ENCODE data around the gene NUBP2.

The NUBP2 gene

GRCh38 chr16:1828645-1829410 lies 46.1 kb downstream of the NUBP2 start:
- DNase-seq (ENCODE audit: low spot score): no peak

DNA sequence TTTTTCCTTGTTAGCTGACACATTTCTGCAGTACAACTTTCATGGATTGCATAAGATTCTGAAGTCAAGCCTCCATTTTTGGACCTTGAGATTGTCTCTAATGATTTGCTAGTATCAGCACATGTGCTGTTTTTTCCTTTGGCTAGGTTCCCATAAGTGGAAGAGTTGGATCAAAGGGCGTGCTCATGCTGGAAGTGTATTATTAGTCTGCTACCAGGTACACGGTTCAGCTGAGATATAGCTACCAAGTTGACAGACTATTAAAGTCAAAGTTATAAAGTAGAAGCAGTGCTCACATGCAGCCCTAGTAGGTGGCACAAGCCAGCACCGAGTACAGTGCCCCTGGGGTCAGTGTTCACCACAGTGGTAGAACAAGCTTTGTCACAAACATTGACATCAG lies 47.5 kb downstream of the NUBP2 start:
- DNase-seq (ENCODE audit: low spot score): no peak

DNA sequence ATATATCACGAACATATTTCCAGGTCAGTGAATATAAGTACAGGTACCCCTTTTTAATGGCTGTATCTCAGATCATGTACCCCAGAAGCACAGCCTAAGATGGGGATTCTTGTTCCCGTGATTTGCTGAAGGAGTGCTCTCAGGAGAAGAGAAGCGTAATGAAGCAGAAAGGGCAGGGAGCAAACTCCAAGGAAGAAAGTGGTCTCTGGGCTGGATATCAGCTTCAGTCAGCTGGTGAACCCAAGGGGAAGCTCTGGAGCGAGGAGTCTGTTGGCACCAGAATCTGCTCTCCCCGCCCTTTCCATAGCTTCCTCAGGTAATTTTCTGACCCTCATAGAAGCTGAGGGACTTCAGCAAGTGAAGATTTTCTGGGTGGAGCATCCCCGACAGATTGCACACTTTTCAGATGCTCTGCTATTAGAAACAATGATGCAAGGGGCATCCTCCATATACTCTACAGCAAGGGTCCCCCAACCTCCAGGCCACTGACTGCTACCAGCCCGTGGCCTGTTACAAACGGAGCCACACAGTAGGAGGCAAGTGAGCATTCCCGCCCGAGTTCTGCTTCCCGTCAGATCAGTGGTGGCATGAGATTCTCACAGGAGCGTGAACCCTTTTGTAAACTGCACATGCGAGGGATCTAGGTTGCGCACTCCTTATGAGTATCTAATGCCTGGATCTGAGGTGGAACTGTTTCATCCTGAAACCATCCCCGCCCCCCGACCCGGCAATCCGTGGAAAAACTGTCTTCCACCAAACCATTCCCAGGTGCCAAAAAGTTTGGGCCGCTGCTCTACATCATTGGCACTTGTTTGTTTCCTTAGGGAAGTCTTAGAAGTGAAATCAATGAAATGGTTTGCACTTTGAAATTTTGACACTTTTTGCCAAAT lies 48.7 kb downstream of the NUBP2 start:
- no peak for DNase-seq (ENCODE audit: low spot score)

GRCh38 chr16:1832838-1833454 lies 50.2 kb downstream of the NUBP2 start:
- no peak for DNase-seq (ENCODE audit: low spot score)

DNA sequence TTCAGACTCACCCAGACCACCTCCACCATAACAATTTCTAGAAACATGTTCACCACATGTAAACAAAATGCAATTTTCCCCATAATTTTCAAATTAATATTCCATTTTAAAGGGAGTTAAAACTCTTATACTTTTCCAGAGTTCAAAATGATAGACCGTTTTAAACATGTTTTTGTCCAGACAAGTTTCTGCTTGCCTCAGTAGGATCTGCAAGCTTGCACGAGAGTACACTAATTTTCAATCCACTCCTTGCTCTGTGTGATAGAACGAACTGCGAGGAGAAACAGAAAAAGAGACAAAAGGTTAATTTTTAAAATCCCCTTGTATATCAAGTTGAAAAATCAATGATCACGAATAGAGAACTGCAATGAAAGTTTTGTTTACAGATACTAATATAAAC lies 51.3 kb downstream of the NUBP2 start:
- DNase-seq (ENCODE audit: low spot score): no peak
